HepG2 (cell line): Measurements from ENCODE around the gene GPR33. TPM values are rescaled to one million over a fixed set of nuclear protein-coding genes. Genes with fewer than 3 reads are reported as not detected.

Experiments used
- ATAC-seq: fragments of 200-7000 bp; cut with Tn5 transposase; 3 replicates; pipeline ENCODE4 v1.9.1; 2020; ENCODE audit warnings: mild to moderate bottlenecking, moderate library complexity
- BruUV-seq: library from RNA; stranded (reverse); fragments of 400-500 nt; replicated peaks from 2 replicates; lab custom pipeline; 2021; lab: Mats Ljungman, UMichigan
- CTCF ChIA-PET: fragments of 300-600 bp; formaldehyde crosslinking; extraction: SDS; loops from one replicate; lab custom pipeline; 2021; ENCODE audit warnings: low total read pairs, inconsistent platforms, low intra/inter-chr PET ratio; lab: Yijun Ruan, JAX
- POLR2A ChIA-PET: fragments of 350-600 bp; sonication (Branson Sonifier 250); formaldehyde crosslinking; loops from one replicate; lab custom pipeline; 2020; ENCODE audit warnings: antibody characterized with exemption, inconsistent platforms; lab: Yijun Ruan, JAX
- DNase-seq: peaks from one replicate; pipeline ENCODE4 v3.0.0-alpha.2; 2015; ENCODE audit warnings: low spot score
- FAIRE-seq: peaks from 3 replicates; lab custom pipeline; 2011; peaks lifted over from hg19 to GRCh38; lab: Jason Lieb, UNC
- H2AFZ ChIP-seq: one replicate; pipeline ENCODE4 v1.6.1; 2011; ENCODE audit warnings: low read length, inconsistent platforms
- H3K27ac ChIP-seq: fragments of 300-600 bp; 3 replicates; pipeline ENCODE4 v1.8.0; 2011; ENCODE audit warnings: mixed run types, mild to moderate bottlenecking, mixed read lengths, low read length, inconsistent platforms; ENCODE audit not compliant: insufficient read depth; ENCODE audit errors: extremely low read length
- H3K27me3 ChIP-seq, 2 experiments: fragments of 200-600 bp in 1 of 2; 2 replicates in 1 of 2; 3 replicates in 1 of 2; pipeline versions ENCODE4 v1.6.0 to v1.8.0; 2011; ENCODE audit warnings: low read length in 2 of 2, mild to moderate bottlenecking in 2 of 2, moderate library complexity in 2 of 2, inconsistent platforms in 1 of 2; ENCODE audit not compliant: insufficient read depth in 2 of 2, control insufficient read depth in 1 of 2
- H3K36me3 ChIP-seq, 2 experiments: fragments of 200-600 bp in 1 of 2; replicated peaks in 1 of 2; 2 replicates in 1 of 2; 3 replicates in 1 of 2; pipeline versions ENCODE4 v1.5.1 to v1.8.0; 2011; ENCODE audit warnings: low read length in 2 of 2, inconsistent platforms in 1 of 2; ENCODE audit not compliant: insufficient read depth in 2 of 2, control insufficient read depth in 1 of 2
- H3K4me1 ChIP-seq: 2 replicates; pipeline ENCODE4 v1.5.1; 2012; ENCODE audit warnings: low read length, inconsistent platforms; ENCODE audit not compliant: insufficient read depth
- H3K4me2 ChIP-seq: 2 replicates; pipeline ENCODE4 v1.6.0; 2011; ENCODE audit warnings: low read depth, low read length, inconsistent platforms
- H3K4me3 ChIP-seq, 3 experiments: fragments of 200-600 bp in 1 of 3; sonication (generic), shearing (Covaris generic) in 1 of 3; replicated peaks in 1 of 3; 2 replicates each; pipeline ENCODE4 v1.5.1; 2011 to 2016; ENCODE audit warnings: low read length in 3 of 3, inconsistent platforms in 2 of 3, low read depth in 2 of 3, mild to moderate bottlenecking in 2 of 3, control low read depth in 1 of 3, mixed read lengths in 1 of 3; ENCODE audit not compliant: insufficient read depth in 1 of 3
- H3K79me2 ChIP-seq: one replicate; pipeline ENCODE4 v1.6.1; 2011; ENCODE audit warnings: low read length, inconsistent platforms; ENCODE audit not compliant: insufficient read depth
- H3K9ac ChIP-seq: 2 replicates; pipeline ENCODE4 v1.6.0; 2011; ENCODE audit warnings: mild to moderate bottlenecking, low read depth, low read length, inconsistent platforms; ENCODE audit not compliant: insufficient read depth
- H3K9me3 ChIP-seq: 2 replicates; pipeline ENCODE4 v1.5.1; 2012; ENCODE audit warnings: mild to moderate bottlenecking, low read length
- H4K20me1 ChIP-seq: 2 replicates; pipeline ENCODE4 v1.6.0; 2011; ENCODE audit warnings: inconsistent platforms, mild to moderate bottlenecking, low read length, moderate library complexity; ENCODE audit not compliant: insufficient read depth
- EZH2 ChIP-seq: conservative IDR thresholded peaks from 2 replicates; pipeline ENCODE4 v1.6.1; 2012; ENCODE audit warnings: mild to moderate bottlenecking, low read depth, low read length, moderate library complexity
- HES4 ChIP-seq: sonication (generic); formaldehyde crosslinking; IDR thresholded peaks from 2 replicates; pipeline ENCODE4 v1.9.0; 2021; ENCODE audit warnings: mild to moderate bottlenecking, missing genetic modification reagents, borderline replicate concordance
- MIER3 ChIP-seq: IDR thresholded peaks from 2 replicates; pipeline ENCODE4 v1.6.1; 2016; ENCODE audit warnings: missing compliant biosample characterization, borderline replicate concordance
- MYNN ChIP-seq: sonication (generic); formaldehyde crosslinking; IDR thresholded peaks from 2 replicates; pipeline ENCODE4 v1.4.0; 2020; ENCODE audit warnings: mild to moderate bottlenecking, low read depth, missing genetic modification reagents
- ZNF235 ChIP-seq: sonication (generic); formaldehyde crosslinking; IDR thresholded peaks from 2 replicates; pipeline ENCODE4 v1.8.1; 2023; ENCODE audit warnings: mild to moderate bottlenecking, missing genetic modification reagents, borderline replicate concordance
- ZNF354B ChIP-seq: sonication (generic); formaldehyde crosslinking; IDR thresholded peaks from 2 replicates; pipeline ENCODE4 v1.8.0; 2022; ENCODE audit warnings: mild to moderate bottlenecking, missing genetic modification reagents
- ZNF432 ChIP-seq: sonication (generic); formaldehyde crosslinking; IDR thresholded peaks from 2 replicates; pipeline ENCODE4 v1.5.0; 2020; ENCODE audit warnings: missing genetic modification reagents, mild to moderate bottlenecking, borderline replicate concordance
- ZNF724P ChIP-seq: sonication (generic); formaldehyde crosslinking; IDR thresholded peaks from 2 replicates; pipeline ENCODE4 v1.8.0; 2022; ENCODE audit warnings: missing genetic modification reagents, borderline replicate concordance
- ZSCAN30 ChIP-seq: sonication (generic); formaldehyde crosslinking; IDR thresholded peaks from 2 replicates; pipeline ENCODE4 v1.5.0; 2020; ENCODE audit warnings: mild to moderate bottlenecking, missing genetic modification reagents
- WGBS: methylation state at CpG from one replicate; pipeline ENCODE4 v1.1.6; 2017; ENCODE audit warnings: low lambda C conversion rate; 5-methylcytosine and 5-hydroxymethylcytosine counted together
- in situ Hi-C: cut with HindIII; loops from 2 replicates; pipeline ENCODE4 v1.10.0; 2017; ENCODE audit warnings: low pct_unique_long_range_greater_than_20kb; ENCODE audit not compliant: extremely low pct_ligation_motif_present
- intact Hi-C: fragments of 100-400 bp; cut with micrococcal nuclease; formaldehyde crosslinking; loops from one replicate; pipeline ENCODE4 v1.10.0; 2022; ENCODE audit not compliant: unreplicated experiment
- polyA plus RNA-seq, 8 experiments: library from polyadenylated mRNA; depleted of rRNA in 3 of 8; stranded (reverse) in 7 of 8; unstranded in 1 of 8; fragments of >200 nt; fragmentation: Illumina TruSeq in 4 of 8; extraction: Trizol in 4 of 8; gene quantifications; 2 replicates each; pipeline versions ENCODE4 v1.2.1 to v1.2.3, GENCODE V29; 2011 to 2016; ENCODE audit warnings: low read depth in 4 of 8, missing spikeins in 1 of 8, mixed read lengths in 1 of 8; ENCODE audit not compliant: insufficient read depth in 1 of 8
- total RNA-seq, 5 experiments: library from RNA; depleted of rRNA; stranded (reverse); fragments of >200 nt; fragmentation: Illumina TruSeq; extraction: Trizol; gene quantifications; 2 replicates each; pipeline ENCODE4 v1.2.3, GENCODE V29; 2016; ENCODE audit warnings: low read depth in 1 of 5
- TF ChIP-seq, protein P1 (sequence below): sonication (generic); formaldehyde crosslinking; IDR thresholded peaks from 2 replicates; pipeline ENCODE4 v1.4.0; 2020; ENCODE audit warnings: missing genetic modification reagents

The GPR33 gene
- total and polyA plus RNA-seq, 2 of the 13 experiments (the other 11 are each of a cell fraction or from before 2014, with no cell fraction given): not detected

GRCh38 chr14:31449136-31449535, 38.7 kb downstream of the GPR33 start:
- H3K36me3 ChIP-seq: peaks cover 10 to 19% of the 10 kb centered on the region in 2 experiments
- no peaks in the 10 kb centered on the region for H3K27me3 ChIP-seq
- CTCF ChIA-PET: no interaction called here
- BruUV-seq: no TSS peak
- no peak for FAIRE-seq
- no peak overlapping the region for H3K4me2 ChIP-seq
- no peaks in the 10 kb centered on the region for H4K20me1 ChIP-seq
- H2AFZ ChIP-seq: no peak overlapping the region
- intact Hi-C loops: no loop called here
- TF ChIP-seq MYNN (CRISPR knock-in tag) (no peak), HES4 (no peak), ZNF235 (CRISPR knock-in tag) (no peak), ZNF432 (no peak), MIER3 (CRISPR knock-in tag) (no peak), ZSCAN30 (CRISPR knock-in tag) (no peak), EZH2 (no peak), ZNF354B (CRISPR knock-in tag) (no peak), ZNF724P (CRISPR knock-in tag) (no peak)
- TF ChIP-seq, protein P1, sequence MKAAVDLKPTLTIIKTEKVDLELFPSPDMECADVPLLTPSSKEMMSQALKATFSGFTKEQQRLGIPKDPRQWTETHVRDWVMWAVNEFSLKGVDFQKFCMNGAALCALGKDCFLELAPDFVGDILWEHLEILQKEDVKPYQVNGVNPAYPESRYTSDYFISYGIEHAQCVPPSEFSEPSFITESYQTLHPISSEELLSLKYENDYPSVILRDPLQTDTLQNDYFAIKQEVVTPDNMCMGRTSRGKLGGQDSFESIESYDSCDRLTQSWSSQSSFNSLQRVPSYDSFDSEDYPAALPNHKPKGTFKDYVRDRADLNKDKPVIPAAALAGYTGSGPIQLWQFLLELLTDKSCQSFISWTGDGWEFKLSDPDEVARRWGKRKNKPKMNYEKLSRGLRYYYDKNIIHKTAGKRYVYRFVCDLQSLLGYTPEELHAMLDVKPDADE (CRISPR knock-in tag): no peak
- TF ChIP-seq, all 625 proteins: peak for 0
- no peak for ATAC-seq
- DNase-seq: no peak
- Histone ChIP-seq H3K9me3 (no peaks in the 10 kb centered on the region), H3K4me3 (no peak overlapping the region), H3K4me1 (no peaks in the 10 kb centered on the region), H3K9ac (no peak overlapping the region), H3K79me2 (no peaks in the 10 kb centered on the region), H3K27ac (no peak overlapping the region)
- in situ Hi-C loops: no loop called here
- POLR2A ChIA-PET: interaction anchor here (2.4 to 5.7 kb wide), 2 partner anchors 8 to 29 kb away, joined by 13 to 38 read pairs; partner anchors contain the start of genes DTD2 and HEATR5A
- 77% methylated on average over 8 of the region's 8 CpGs for WGBS
